ENCODE measurements around the gene DYNC1LI2.

DNA sequence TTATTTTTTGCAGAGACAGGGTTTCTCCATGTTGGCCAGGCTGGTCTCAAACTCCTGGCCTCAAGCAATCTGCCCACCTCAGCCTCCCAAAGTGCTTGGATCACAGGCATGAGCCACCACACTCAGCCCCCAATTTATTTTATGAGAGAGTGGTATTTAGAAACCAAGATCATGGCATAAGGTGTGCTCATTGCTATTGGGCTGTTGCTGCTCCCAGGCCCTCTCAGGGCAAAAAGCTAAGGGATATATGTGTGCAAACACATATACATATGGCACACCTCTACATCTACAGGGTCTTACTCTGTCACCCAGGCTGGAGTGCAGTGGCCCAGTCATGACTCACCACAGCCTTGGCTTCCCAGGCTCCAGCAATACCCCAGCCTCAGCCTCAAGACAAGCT, 39.8 kb downstream of the DYNC1LI2 start:
- TF ChIP-seq, protein P1, sequence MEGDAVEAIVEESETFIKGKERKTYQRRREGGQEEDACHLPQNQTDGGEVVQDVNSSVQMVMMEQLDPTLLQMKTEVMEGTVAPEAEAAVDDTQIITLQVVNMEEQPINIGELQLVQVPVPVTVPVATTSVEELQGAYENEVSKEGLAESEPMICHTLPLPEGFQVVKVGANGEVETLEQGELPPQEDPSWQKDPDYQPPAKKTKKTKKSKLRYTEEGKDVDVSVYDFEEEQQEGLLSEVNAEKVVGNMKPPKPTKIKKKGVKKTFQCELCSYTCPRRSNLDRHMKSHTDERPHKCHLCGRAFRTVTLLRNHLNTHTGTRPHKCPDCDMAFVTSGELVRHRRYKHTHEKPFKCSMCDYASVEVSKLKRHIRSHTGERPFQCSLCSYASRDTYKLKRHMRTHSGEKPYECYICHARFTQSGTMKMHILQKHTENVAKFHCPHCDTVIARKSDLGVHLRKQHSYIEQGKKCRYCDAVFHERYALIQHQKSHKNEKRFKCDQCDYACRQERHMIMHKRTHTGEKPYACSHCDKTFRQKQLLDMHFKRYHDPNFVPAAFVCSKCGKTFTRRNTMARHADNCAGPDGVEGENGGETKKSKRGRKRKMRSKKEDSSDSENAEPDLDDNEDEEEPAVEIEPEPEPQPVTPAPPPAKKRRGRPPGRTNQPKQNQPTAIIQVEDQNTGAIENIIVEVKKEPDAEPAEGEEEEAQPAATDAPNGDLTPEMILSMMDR (conservative IDR thresholded peaks at IDR 0.05; ENCODE audit: low read length) = no peak
- TF ChIP-seq EZH2phosphoT487 (IDR thresholded peaks at IDR 0.05; ENCODE audit: borderline replicate concordance, low read depth, low read length) = no peak
